ENCODE measurements around the gene CALD1.

CALD1 gene

GRCh38 chr7:134818613-134819345 lies 39.3 kb downstream of the CALD1 start:
- Histone ChIP-seq H3K79me2 (ENCODE audit: insufficient read depth, low read length) (no peaks in the 10 kb centered on the region), H4K20me1 (ENCODE audit: low read depth, low read length) (no peaks in the 10 kb centered on the region; the same call in 1 of the 2 replicates), H3K36me3 (ENCODE audit: low read length) (no peaks in the 10 kb centered on the region)

GRCh38 chr7:134819401-134819800 lies 40.0 kb downstream of the CALD1 start:
- H3K27ac ChIP-seq (ENCODE audit: low read depth, low read length), result no peak overlapping the region
- H2AFZ ChIP-seq (ENCODE audit: low read depth, low read length, severe bottlenecking), result no peak overlapping the region
- no peaks in the 10 kb centered on the region; the same call in 1 of the 2 replicates for H4K20me1 ChIP-seq (ENCODE audit: low read depth, low read length)
- H3K27me3 ChIP-seq (ENCODE audit: low read length), result no peaks in the 10 kb centered on the region
- no peaks in the 10 kb centered on the region for H3F3A ChIP-seq (ENCODE audit: insufficient read depth)
- no peaks in the 10 kb centered on the region for H3K9me3 ChIP-seq (ENCODE audit: insufficient read depth, low read length)
- no peaks in the 10 kb centered on the region for H3K9me2 ChIP-seq (replicated peaks; ENCODE audit: insufficient read depth, low read length)
- H3K9ac ChIP-seq (ENCODE audit: low read length), result no peak overlapping the region
- TF ChIP-seq CTCF (IDR thresholded peaks at IDR 0.05; ENCODE audit: insufficient read depth, low read length, poor library complexity, severe bottlenecking), result no peak
- no peak for TF ChIP-seq EZH2phosphoT487 (conservative IDR thresholded peaks at IDR 0.05; ENCODE audit: low read length)
- no peaks in the 10 kb centered on the region for H3K36me3 ChIP-seq (ENCODE audit: low read length)
- H3K4me3 ChIP-seq (ENCODE audit: insufficient read depth, low read length, poor library complexity, severe bottlenecking), result no peak overlapping the region
- no peaks in the 10 kb centered on the region for H3K79me2 ChIP-seq (ENCODE audit: insufficient read depth, low read length)
- no peak overlapping the region for H3K4me2 ChIP-seq (ENCODE audit: low read depth, low read length, poor library complexity, severe bottlenecking)

More at GRCh38 chr7:134818613-134819345, 39.3 kb downstream of the CALD1 start:
- H3K9me2 ChIP-seq (replicated peaks; ENCODE audit: insufficient read depth, low read length), result no peaks in the 10 kb centered on the region
- no peak for TF ChIP-seq CTCF (IDR thresholded peaks at IDR 0.05; ENCODE audit: insufficient read depth, low read length, poor library complexity, severe bottlenecking)
- no peak for TF ChIP-seq EZH2phosphoT487 (conservative IDR thresholded peaks at IDR 0.05; ENCODE audit: low read length)
- H2AFZ ChIP-seq (ENCODE audit: low read depth, low read length, severe bottlenecking), result no peak overlapping the region
- H3K27ac ChIP-seq (ENCODE audit: low read depth, low read length), result no peak overlapping the region
- no peaks in the 10 kb centered on the region for H3K27me3 ChIP-seq (ENCODE audit: low read length)
- no peak overlapping the region for H3K9ac ChIP-seq (ENCODE audit: low read length)
- H3F3A ChIP-seq (ENCODE audit: insufficient read depth), result no peaks in the 10 kb centered on the region
- no peak overlapping the region for H3K4me3 ChIP-seq (ENCODE audit: insufficient read depth, low read length, poor library complexity, severe bottlenecking)
- no peak overlapping the region for H3K4me2 ChIP-seq (ENCODE audit: low read depth, low read length, poor library complexity, severe bottlenecking)
- H3K9me3 ChIP-seq (ENCODE audit: insufficient read depth, low read length), result no peaks in the 10 kb centered on the region

GRCh38 chr7:134820295-134820694 lies 40.9 kb downstream of the CALD1 start:
- Histone ChIP-seq H3K27me3 (ENCODE audit: low read length) (no peaks in the 10 kb centered on the region), H3K9me2 (replicated peaks; ENCODE audit: insufficient read depth, low read length) (no peaks in the 10 kb centered on the region), H4K20me1 (ENCODE audit: low read depth, low read length) (no peaks in the 10 kb centered on the region; the same call in 1 of the 2 replicates), H3K36me3 (ENCODE audit: low read length) (no peaks in the 10 kb centered on the region), H3K9ac (ENCODE audit: low read length) (no peak overlapping the region), H3K79me2 (ENCODE audit: insufficient read depth, low read length) (no peaks in the 10 kb centered on the region), H3K4me2 (ENCODE audit: low read depth, low read length, poor library complexity, severe bottlenecking) (no peak overlapping the region), H3K4me3 (ENCODE audit: insufficient read depth, low read length, poor library complexity, severe bottlenecking) (no peak overlapping the region), H2AFZ (ENCODE audit: low read depth, low read length, severe bottlenecking) (no peak overlapping the region), H3K9me3 (ENCODE audit: insufficient read depth, low read length) (no peaks in the 10 kb centered on the region), H3F3A (ENCODE audit: insufficient read depth) (no peaks in the 10 kb centered on the region), H3K27ac (ENCODE audit: low read depth, low read length) (no peak overlapping the region)
- TF ChIP-seq EZH2phosphoT487 (conservative IDR thresholded peaks at IDR 0.05; ENCODE audit: low read length) (no peak), CTCF (IDR thresholded peaks at IDR 0.05; ENCODE audit: insufficient read depth, low read length, poor library complexity, severe bottlenecking) (no peak)

Measured in SU-DHL-6 (cell line).